GM21529 (cell line): ENCODE measurements around the gene LZTR1.

Source experiments
- ATAC-seq: cut with Tn5 transposase; IDR thresholded peaks from one replicate; pipeline ENCODE4 v1.9.1; 2021; ENCODE audit not compliant: unreplicated experiment

Gene LZTR1

DNA sequence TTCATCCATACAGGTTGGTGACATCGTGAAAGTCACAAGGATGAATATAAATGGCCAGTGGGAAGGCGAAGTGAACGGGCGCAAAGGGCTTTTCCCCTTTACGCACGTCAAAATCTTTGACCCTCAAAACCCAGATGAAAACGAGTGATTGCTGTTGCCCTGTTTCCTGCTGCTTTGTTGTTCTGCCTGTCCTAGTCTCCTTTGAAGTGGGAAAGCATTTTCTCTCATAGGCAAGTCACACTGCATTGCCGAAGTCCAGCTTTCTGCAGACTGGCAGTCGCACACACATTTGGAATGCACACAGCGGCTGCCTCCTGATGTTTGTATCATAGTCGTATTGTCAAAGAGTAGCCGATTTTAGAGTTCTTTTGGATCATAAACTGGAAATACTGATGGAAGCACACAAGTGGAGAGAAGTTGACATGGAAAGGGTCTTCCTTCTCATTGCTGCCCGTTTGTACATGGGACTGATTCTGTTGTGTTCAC is 32.4 kb upstream of the LZTR1 start:
- ATAC-seq, result no peak

DNA sequence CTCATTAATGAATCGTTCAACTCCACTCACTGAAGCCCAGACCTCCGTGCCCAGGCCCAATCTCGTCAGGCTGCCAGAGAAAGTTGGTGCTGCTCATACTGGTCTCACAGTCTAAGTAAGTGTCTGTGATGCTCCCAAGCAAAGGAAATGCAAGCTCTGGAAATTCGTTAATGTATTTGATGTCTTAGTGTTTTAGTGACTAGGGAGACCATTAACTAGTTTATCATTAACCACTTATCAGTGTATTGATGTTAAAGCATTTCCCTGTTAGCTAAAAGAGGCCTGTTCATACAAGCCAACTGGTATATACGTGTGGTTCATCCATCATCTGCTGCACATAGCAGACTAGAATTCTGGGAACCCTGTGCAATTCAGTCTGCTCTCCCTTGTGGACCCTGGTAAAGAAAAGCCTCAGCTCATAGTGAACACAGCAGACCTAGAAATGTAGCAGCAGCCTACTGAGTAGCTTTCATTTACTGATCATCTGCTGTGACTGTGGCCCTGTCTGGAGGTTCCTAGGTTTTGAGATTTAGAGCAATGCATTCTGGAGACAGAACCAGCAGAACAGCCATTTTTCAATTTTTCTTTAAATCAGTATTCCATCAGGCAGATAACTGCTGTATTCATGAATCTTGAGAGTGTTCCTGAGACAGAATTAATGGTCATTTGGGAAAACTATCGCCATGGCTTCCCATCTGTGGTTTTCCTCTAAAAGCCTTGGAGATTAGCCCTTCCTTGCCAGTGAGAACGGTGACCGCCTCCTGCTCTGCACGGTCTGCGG is 30.8 kb upstream of the LZTR1 start:
- ATAC-seq, result no peak

DNA sequence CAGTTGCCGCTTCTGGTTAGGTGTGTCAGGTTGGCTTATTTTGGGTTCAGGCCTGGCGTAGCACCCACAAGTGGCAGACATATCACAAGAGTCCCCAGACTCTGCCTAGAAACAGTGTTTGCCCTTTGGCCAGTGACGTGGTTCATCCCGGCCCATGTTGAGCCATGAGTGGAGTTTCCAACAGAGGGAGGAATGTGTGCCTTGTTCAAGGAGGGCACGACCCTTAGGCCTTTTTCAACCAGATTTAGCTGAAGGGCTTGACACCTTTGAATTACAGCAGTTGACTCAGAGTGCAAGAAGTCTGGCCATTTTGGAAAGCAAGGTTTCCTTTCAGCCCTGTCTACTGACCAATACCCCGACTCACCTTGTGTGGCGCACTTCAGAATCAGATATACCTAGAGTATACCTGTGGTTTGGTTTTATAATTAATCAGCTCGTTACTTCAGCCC is 30.1 kb upstream of the LZTR1 start:
- no peak for ATAC-seq

DNA sequence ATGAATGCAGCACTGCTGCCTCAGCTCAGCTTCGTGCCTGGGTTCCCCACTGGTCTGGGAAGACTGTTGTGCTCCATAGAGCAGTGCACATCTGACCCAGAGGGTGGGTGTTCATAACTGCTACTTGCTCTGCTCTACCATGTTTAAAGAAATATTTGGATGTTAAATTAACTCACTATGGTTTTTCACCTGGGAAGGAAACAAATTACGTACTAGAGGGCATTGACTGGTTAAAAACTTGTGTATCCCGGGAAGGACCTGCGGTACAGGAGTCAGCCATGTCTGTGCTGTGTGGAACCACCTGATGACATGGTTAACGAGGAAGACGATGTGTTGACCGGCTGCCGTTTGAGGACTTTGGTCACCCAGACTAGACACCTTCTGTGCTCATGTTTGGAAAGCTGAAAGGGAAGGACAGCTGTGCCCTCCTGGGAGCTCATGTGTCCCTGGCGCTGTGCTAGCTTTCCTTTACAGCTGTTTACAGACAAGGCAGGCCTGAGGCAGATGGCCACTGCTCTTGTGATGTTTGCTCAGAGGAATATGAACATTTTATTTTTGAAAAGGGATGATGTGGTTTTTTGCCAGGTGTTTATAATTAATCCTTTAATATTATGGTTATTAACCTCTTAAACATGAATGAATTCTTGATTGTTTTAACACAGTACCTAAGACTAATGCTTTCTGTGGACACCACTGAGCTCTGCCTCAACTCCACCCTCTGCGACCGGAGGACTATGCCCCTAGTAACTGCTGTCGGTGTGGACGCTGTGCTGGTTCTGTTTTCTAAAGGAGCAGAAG is 29.4 kb upstream of the LZTR1 start:
- ATAC-seq, result no peak

DNA sequence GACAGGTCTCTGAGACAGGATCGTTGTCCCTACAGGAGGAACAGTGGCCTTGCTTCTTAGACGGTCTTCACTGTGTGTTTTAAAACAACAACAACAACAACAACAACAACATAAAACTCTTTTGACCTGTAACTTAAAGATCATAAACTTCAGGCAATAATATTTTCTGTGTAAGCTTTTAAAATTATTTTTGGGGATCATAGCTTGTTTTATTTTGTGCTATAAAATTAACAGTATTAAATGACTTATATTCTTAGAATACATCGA is 28.8 kb upstream of the LZTR1 start:
- no peak for ATAC-seq

DNA sequence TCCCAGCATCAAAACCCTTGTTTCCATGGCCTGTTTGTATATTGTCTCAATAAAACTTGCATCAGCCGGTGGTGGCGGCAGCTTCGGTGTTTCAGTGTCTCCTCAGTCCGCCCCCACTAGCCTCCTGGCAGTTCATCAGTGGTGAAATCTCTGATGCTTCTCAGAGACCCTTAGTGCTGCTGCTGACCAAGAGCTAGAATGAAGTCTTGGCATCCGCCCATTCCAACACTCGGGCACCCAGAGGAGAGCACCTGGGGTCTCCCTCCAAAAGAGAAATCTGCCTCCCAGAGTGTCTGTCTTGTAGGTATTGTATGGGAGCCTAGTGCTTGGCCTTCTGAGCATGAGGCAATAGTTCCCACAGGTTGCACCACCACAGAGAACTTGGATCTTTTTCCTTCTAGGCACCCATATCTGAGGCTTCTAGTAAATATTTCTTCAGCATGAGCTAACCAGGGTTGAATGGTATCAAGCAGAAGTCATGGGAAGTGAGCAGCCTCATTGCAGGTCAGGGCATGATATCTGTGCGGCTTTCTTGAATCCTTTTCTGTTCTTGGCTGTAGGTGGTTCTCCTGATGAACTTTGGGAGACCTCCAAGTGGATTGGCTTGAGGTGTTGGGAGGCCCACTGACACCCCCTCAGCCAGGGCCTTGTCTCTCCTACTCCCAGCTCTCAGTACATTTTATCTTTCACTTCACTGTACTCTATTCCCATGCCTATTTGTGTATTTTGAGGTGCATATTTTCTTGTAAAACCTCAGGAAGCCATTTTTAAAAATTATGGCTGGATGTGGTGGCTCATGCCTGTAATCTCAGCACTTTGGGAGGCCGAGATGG is 28.2 kb upstream of the LZTR1 start:
- no peak for ATAC-seq

DNA sequence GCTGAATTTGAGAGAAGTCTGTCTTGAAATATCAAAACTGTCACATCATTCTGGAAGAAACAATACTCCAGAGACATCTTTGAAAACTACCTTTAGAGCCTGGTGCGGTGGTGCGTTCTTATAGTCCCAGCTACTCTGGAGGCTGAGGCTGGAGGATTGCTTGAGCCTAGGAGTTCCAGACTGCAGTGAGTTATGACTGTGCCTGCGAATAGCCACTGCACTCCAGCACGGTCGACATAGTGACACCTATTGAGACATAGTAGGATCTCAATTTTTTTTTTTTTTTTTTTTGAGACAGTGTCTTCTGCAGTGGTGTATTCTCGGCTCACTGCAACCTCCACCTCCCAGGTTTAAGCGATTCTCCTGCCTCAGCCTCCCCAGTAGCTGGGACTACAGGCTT is 26.5 kb upstream of the LZTR1 start:
- no peak for ATAC-seq

DNA sequence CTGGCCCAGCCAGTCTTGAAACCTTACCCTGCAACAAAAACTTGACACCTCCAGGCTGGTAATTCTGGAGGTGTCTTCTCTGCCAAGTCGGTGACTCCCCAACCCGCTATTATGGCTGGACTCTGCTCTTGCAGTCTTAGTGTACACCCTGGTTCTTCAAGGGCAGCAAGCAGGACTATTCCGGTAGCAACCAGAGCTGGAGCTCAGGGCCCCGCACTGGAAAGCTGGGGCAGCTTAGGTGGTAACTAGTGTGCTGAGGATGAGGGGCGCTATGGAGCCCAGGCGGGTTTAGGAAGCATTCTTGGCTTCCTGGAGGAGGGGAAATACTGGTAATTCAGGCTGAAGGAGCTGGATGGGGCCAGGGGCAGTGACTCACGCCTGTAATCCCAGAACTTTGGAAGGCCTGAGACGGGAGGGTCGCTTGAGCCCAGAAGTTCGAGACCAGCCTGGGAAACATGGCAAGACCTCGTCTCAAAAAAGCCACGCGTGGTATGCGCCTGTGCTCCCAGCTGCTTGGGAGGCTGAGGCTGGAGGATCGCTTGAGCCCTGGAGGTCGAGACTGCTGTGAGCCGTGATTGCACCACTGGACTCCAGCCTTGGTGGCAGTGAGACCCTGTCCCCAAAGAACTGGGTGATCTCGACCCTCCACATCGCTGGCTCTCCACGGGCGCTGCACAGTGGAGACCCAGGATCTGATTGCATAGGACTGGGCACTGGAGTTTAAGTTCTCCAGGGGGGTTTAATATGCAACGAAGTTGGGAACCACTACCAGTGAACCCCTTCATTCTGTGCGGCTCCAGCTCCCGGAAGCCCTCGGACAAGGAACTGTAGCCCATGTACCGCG is 25.6 kb upstream of the LZTR1 start:
- ATAC-seq, result no peak

DNA sequence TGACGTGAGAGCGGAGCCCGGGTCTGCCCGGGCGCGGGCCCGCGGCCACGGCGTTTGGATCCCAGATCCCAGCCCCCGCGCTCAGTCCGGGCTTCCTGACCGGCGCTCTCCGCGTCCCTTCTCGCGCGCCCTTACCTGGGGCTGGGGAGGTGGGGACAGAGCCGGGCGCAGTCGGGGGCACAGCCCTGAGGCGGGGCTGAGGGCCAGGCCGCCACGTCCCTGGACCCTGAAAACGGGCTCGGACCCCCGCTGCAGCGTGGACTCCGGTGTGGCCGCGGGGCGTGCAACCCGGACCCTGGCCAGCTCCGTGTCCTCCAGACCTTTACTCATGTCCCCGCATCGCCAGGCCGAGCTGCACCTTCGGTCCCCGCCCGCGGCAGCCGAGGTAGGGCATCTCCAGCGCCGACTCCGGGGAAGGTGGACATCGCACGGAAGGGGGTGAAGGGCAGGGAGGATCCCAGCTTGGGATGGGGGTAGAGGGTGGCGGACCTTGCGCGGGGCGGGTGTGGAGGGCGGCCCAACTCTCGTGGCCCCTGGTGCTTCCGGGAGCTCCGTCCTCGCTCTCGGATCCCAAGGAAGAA is 24.9 kb upstream of the LZTR1 start:
- ATAC-seq, result no peak

DNA sequence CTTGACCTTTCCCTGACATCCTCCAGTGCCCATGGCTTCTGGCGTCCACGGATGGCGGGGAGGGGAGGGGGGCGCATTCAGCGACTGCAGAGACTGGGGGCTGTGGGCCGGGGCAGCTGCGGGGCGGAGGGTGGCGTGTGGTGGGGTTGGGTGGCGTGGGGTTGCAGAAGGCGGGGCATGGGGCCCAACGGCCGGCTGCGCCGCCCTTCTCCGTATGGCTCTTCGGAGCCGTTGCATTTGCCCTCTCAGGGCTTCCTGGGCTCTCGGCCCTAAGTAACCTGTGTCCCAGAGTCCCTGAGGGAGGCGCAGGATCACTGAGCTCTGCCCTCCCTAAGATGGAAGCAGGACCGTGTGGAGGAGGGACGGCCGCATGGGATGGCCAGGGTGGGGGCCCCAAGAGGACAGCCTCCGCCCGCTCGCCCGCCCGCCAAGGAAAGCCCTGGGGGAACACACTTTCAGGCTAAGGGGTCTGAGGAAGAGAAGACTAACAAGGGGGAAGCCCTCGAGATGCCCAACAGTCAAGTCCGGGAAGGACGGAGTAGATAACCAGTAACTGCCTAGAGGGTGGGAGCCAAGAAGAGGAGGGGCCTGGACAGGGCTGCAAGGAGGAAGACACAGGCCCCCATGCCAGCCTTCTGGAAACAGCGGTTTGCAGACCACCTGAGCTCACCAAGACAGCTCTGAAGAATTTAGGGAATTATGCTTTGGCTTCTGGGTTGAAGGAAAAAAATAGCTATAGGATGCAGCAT is 24.2 kb upstream of the LZTR1 start:
- ATAC-seq, result no peak

DNA sequence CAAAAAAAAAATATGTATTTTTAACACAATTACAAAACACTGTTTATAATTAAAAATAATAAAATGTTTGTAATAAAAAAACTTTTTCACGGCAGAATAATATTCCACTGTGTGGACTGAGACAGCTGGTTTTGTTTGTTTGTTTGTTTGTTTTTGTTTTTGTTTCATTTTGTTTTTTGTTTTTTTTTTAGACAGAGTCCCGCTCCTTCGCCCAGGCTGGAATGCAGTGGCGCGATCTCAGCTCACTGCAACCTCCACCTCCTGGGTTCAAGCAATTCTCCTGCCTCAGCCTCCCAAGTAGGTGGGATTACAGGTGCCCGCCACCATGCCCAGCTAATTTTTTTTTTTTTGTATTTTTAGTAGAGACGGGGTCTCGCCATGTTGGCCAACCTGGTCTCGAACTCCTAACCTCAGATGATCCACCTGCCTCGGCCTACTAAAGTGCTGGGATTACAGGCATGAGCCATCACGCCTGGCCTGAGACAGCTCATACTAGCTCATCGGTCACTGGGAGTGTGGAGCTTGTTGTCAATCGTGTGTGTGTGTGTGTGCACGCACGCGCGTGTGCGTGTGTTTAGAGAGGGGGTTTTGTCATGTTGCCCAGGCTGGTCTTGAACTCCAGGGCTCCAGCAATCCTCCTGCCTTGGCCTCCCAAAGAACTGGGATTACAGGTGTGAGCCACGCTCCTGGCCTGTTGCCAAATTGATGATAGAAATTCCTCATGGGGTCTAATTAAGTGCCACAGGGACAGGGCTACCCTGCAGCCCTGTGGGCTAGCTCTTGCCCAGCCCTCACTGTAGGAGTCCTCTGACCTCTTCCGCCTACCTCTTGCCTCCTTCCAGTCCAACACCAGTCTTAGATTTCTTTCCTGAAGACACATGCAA is 22.3 kb upstream of the LZTR1 start:
- ATAC-seq, result no peak

DNA sequence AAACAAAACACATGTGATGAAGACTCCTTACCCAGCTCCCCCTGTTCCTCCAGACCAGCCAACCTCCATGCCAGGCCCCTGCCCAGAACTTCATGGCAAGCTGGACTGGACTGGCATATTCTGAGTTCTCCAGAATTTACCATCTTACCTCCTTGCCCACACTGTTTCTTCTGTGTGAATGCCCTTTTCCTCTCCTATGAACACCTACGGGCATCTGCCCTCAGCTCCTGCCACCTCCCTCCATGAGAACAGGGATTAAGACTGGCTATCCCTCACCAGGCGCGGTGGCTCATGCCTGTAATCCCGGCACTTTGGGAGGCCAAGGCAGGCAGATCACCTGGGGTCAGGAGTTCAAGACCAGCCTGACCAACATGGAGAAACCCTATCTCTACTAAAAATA is 21.5 kb upstream of the LZTR1 start:
- no peak for ATAC-seq

DNA sequence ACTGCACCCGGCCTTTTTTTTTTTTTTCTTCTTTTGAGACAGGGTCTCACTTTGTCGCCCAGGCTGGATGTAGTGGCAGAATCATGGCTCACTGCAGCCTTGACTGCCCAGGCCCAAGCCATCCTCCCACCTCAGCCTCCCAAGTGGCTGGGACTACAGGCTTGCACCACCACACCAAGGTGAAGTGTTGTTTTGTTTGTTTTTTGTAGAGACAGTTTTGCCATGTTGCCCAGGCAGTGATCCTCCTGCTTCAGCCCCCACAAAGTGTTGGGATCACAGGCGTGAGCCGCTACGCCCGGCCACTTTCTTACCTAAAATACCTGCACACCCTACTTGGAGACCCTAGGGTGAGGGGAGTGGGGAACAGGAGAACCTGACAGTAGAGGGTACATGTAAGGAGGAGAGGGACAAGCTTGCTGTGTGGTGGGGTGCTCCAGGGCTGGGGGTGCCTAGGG is 19.6 kb upstream of the LZTR1 start:
- ATAC-seq, result no peak

DNA sequence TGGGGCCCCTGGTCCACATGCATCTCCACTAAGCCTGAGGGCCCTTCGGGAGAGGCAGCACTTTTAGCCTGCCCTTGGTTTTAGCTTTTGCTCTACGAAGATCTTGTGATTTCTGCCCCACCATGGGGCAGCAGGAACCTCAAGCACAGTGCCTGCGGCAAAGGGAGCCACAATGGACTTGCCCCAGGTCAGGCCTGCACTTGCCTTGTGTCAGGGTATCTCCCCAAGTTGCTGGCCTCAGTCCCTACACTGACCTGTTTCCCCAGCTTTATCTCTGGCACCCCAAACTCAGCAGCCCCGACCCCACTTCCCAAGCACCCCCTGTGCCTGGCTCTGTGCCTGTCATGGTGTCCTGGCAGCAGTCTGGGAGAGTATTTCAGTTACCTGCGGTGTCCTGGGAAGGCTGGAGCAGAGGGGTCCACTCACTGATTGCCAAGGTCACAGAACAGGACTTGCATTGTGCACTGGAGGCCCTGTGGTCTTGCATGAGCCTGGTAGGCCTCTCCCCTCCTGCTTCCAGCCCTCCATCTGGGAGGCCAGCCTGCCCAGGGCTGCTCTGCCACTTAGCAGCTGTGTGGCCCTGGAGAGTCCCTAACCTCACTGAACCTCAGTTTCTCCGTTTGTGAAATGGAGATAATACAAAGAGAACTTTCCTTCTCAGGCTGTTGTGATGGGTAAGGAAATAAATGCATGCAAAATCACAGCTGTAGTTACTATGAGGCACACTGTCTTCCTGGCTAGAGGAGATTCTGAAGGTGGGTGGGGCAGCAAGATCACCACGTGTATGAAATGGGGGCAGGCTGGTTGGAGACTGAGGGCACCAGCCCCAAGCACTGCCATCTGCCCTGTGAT is 18.7 kb upstream of the LZTR1 start:
- ATAC-seq, result no peak

DNA sequence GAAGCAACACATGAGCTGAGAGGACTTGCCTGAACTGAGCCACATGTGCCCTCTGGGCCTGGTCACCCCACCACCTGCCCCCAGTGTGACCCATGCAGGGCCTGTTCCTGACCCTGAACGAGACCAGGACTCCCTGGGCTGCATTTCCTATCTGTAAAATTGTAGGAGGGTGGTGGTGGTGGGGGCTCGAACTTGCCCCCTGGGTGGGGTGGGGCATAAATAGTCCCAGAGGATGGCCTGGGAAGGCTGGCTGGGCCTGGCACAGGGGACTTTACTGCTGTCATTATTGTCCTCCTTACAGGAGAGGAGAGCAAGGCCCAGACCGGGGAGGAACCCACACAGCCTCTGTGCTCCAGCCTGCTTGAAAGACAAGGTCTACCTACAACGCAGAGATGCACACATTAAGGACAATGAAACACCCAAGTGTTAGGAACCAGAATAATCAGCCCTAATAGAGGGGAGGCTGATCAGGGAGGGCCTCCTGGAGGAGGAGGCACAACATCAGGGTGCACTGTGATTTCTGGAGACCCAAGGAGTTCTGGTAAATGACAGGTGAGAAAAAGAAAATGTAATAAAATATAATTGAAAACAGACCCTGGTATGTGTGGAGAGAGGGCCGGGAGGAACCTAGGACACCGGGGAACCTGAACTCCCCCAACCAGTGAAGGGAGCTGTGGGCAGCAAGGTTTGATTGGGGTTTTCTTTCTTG is 17.9 kb upstream of the LZTR1 start:
- no peak for ATAC-seq

DNA sequence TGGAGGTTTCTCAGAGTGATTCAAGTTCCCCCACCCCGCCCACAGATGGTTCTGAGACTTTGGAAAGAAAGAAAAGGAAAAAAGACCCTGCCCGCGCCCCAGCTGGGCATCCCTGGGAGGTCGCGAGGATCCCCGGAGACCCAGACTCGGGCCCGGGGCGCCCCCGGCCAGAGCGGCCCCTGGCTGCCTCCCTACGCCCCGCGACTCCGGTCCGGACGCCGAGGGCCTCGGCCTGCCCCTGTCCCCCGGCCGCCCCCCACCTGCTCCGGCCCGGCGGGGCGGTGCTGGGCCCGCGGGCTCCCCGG is 17.3 kb upstream of the LZTR1 start:
- no peak for ATAC-seq
